ENCODE results near the gene FOXN3.
"Not testable (repeated sequence)": the region's sequence is repeated elsewhere in the genome, so short reads cannot be mapped to it uniquely, and the experiment has no call there.

Gene FOXN3

GRCh38 chr14:89228921-89229639, 188.0 kb downstream of the FOXN3 start:
- no peak for DNase-seq (ENCODE audit: low read depth)

- no peak for DNase-seq (ENCODE audit: low read depth)
Measured at GRCh38 chr14:89227496-89227836, 189.6 kb downstream of the FOXN3 start.

GRCh38 chr14:89226801-89227495, 190.1 kb downstream of the FOXN3 start:
- no peak for DNase-seq (ENCODE audit: low read depth)

- no peak for DNase-seq (ENCODE audit: low read depth)
Measured at GRCh38 chr14:89225607-89226006, 191.4 kb downstream of the FOXN3 start.

GRCh38 chr14:89221109-89221810, 195.8 kb downstream of the FOXN3 start:
- peak; percentile 53 for DNase-seq (ENCODE audit: low read depth)

- no peak for DNase-seq (ENCODE audit: low read depth)
Measured at GRCh38 chr14:89219051-89219450, 198.0 kb downstream of the FOXN3 start.

- DNase-seq (ENCODE audit: low read depth) = no peak
Measured at GRCh38 chr14:89217891-89218290, 199.1 kb downstream of the FOXN3 start.

- no peak for DNase-seq (ENCODE audit: low read depth)
Measured at GRCh38 chr14:89215531-89215930, 201.5 kb downstream of the FOXN3 start.

GRCh38 chr14:89215114-89215513, 201.9 kb downstream of the FOXN3 start:
- no peak for DNase-seq (ENCODE audit: low read depth)

- no peak for DNase-seq (ENCODE audit: low read depth)
Measured at GRCh38 chr14:89214221-89214965, 202.6 kb downstream of the FOXN3 start.

- DNase-seq (ENCODE audit: low read depth) = no peak
Measured at GRCh38 chr14:89212386-89213235, 204.4 kb downstream of the FOXN3 start.

GRCh38 chr14:89209558-89209957, 207.5 kb downstream of the FOXN3 start:
- no peak for DNase-seq (ENCODE audit: low read depth)

GRCh38 chr14:89207925-89208328, 209.1 kb downstream of the FOXN3 start:
- no peak for DNase-seq (ENCODE audit: low read depth)

GRCh38 chr14:89206389-89207031, 210.5 kb downstream of the FOXN3 start:
- DNase-seq (ENCODE audit: low read depth) = peak; percentile 7

- DNase-seq (ENCODE audit: low read depth) = no peak
Measured at GRCh38 chr14:89205137-89205740, 211.8 kb downstream of the FOXN3 start.

- DNase-seq (ENCODE audit: low read depth) = no peak
Measured at GRCh38 chr14:89202413-89203190, 214.4 kb downstream of the FOXN3 start.

- no peak for DNase-seq (ENCODE audit: low read depth)
Measured at GRCh38 chr14:89201645-89202044, 215.4 kb downstream of the FOXN3 start.

GRCh38 chr14:89199357-89199756, 217.7 kb downstream of the FOXN3 start:
- not testable (repeated sequence) for DNase-seq (ENCODE audit: low read depth)

- DNase-seq (ENCODE audit: low read depth) = no peak
Measured at GRCh38 chr14:89198544-89199329, 218.3 kb downstream of the FOXN3 start.

Measured in GM04504 (cell line).